CD1c-positive myeloid dendritic cell (primary cell): ENCODE measurements around the gene RPS19.
"Not testable (repeated sequence)": the region's sequence is repeated elsewhere in the genome, so short reads cannot be mapped to it uniquely, and the experiment has no call there.

Experiments
- DNase-seq: peaks from one replicate; pipeline ENCODE4 v3.0.0-alpha.2; 2016; ENCODE audit errors: extremely low spot score

RPS19 gene

DNA sequence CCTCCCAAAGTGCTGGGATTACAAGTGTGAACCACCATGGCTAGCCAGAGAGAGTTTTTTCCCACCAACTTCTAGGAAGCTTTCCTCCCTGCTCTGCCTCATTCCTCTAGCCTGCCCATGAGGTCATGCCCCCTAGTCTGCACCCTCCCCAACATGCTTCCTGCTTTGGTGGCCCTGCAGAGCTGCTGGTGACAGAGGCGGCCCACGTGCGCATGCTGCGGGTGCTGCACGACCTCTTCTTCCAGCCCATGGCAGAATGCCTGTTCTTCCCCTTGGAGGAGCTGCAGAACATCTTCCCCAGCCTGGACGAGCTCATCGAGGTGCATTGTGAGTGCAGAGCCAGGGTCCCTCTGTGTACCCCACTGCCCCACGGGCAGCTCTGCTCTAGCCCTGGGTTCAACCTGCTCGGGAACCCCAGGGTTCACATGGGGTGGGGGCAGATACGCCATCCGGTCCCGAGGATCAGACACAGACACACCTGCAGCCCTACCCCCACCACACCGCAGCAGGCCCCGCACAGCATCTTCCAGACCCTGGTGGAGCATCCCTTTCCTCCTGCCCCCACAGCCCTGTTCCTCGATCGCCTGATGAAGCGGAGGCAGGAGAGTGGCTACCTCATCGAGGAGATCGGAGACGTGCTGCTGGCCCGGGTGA lies 41.8 kb downstream of the RPS19 start:
- no peak for DNase-seq

GRCh38 chr19:41902594-41902993 lies 42.5 kb downstream of the RPS19 start:
- DNase-seq: no peak

DNA sequence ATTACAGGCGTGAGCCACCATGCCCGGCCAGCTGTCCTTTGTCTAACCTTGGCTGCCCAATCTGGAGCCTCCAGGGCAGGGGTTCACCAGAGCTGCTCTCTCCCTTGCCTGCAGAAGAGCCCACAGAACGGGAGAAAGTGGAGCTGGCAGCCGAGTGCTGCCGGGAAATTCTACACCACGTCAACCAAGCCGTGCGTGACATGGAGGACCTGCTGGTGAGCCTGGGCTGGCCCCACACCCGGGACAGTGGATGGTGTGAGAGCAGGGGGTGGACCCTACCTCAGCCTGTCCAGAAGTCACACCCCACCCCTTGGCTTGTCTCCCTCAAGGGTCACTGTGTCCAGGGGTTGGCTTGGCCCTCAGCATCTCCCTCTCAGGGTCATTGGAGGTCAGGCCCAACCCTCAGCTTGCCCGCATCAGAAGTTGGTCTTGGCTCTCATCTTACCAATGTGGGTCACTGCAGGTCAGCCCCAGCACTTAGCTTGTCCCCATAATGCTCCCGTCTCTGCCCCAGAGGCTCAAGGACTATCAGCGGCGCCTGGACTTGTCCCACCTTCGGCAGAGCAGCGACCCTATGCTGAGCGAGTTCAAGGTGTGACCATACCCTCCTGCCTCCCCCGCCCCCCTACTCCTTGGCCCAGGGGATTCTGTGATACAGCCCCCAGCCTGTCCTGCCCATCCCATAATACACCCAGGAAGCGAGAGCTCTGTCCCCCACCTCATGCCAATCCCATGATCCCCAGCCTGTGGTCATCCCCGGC lies 43.3 kb downstream of the RPS19 start:
- DNase-seq: no peak

GRCh38 chr19:41904118-41904870 lies 44.2 kb downstream of the RPS19 start:
- no peak for DNase-seq

DNA sequence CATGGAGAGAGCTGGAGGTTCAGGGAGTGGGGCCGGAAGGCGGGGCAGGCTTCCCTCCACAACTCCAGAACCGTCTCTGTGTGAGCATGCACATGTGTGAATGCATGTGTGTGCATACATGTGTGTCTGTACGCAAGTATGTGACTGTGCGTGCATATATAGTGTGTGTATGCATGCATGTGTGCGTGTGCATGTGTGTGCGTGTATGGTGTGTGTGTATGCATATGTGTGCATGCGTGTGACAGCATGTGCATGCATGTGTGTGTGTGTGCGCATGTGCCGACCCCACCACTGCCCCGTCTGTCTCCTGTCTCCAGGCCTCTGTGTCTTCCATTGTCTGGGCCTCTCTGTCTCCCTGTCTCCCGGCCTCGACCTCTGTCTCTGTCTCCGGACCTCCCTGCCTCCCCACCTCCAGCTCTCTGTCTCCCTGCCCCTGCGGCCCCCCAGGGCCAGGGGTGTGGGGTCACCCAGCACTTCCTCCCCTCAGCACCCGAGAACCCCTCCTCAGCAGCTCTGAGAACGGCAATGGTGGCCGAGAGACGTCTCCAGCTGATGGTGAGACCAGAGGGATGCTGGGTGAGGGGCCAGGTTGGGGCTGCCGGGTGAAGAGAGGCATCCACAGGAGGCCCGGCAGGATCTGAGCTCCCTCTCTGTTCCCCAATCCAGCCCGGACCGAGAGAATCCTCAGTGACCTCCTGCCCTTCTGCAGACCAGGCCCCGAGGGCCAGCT lies 45.4 kb downstream of the RPS19 start:
- no peak for DNase-seq

DNA sequence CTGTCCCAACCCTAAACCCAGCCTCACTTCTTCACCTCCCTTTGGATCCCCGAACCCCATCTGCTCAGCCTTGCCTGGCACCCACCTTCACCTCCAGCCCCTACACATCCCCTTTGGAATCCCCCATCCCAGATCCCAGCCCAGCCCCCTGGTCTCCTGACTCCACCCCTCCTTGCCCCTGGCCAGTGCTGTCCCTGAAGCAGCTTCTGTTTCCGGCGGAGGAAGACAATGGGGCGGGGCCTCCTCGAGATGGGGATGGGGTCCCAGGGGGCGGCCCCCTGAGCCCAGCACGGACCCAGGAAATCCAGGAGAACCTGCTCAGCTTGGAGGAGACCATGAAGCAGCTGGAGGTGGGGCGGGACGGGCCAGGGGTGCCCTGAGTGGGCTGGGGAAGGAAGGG lies 46.2 kb downstream of the RPS19 start:
- no peak for DNase-seq

GRCh38 chr19:41906916-41907680 lies 47.0 kb downstream of the RPS19 start:
- no peak for DNase-seq

DNA sequence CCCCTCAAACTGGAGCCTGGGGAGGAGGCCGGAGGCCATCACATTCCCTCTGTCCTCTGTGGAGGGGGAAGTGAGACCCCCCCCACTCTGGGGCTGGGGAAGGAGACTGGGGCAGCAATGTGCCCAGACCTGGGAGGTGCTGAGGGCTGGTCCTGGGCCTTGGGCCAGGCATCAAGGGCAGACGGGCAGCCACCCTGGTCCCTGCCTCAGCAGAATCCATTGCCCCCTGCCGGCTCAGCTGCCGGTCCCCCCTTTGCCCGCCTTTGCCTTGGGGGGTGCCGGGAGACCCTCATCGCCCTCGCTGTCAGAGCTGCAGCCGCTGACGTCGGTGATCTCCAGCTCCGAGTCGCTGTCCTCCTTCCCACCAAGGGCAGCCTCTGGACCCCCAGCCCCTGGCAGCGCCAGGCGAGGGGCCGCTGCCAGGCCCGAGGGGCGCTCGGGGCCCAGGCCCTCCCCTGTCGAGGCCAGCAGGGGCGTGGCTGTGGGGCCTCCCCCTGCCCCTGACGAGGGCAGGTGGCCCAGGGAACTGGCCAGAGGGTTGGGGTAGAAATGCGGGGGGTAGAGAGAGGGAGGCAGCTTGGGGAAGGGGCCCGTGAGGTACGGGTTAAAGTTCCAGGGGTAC lies 48.0 kb downstream of the RPS19 start:
- DNase-seq: no peak

DNA sequence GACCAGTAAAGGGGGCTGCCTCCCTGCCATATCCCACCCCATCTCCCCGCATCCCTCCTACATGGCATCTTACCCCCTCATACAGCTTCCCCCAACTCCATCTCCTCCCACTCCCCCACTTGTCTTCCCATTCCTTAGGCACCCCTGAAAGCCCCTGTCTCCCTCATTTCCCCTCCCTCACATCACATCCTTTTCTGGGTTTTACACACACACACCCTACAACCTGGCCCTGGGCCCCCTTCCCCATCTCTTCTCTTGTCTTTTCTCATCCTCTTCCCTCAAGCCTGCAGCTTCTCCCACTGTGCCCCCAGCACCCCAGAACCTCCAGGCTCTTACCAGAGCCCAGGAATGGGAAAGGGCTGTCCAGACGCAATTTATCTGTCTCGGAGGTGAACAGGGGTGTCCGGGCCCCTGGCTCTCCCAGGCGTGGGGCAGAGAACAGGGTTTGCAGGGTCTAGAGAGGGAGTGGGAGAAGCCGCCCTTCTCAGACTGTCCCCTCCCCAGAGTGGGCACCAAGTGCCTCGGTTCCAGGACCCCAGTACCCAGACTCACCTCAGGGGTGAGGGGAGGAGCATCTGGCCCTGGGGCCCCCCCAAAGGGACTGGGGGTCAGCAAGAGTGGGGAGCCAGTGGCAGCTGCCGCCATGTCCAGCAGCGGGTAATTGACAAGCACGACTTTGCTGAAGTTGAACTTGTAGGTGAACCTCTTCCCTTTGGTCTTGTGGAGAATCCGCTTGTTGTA lies 48.8 kb downstream of the RPS19 start:
- no peak for DNase-seq

- no peak for DNase-seq
These were observed 49.7 kb downstream of the RPS19 start for GRCh38 chr19:41909706-41910105.

- DNase-seq: no peak
These were observed 50.4 kb downstream of the RPS19 start for GRCh38 chr19:41910240-41910991.

- no peak for DNase-seq
These were observed 51.2 kb downstream of the RPS19 start for GRCh38 chr19:41910992-41911888.

DNA sequence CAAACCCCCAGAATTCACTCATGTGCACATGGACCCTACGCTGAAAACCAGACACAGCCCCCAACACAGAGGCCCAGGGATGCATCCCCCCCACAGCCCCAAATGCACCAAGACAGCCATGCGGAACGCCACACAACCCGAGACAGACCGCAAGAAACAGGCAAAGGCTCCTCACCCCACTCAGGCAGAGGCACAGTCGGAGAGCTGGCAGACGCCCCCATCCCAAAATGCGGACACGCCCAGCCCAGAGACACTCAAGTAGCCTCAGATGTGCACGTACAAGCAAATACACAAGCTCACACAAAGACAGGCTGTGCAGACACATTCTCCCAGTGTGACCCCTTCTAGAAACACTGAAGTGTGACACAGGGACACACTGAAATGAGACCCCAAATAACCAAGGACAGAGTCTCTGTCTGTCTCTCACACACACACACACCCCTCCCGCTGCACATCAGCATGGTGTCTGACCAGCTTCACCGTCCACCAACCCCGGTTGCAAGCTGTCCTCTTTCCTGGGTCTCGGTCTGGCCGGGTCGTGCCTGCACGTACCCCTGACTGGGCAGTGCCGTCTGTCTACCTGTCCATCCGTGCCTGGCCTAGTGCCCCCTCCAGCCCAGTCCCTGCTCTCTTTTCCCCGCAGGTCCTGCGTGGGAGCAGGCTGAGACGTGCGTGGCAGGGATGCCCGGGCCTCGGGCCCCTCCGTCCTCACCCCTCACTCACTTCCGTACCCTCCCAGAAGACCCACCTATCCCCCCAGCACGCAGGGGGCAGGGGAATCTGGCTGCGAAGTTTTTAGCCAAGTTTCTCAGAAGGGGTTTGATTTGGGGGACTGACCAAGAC lies 52.1 kb downstream of the RPS19 start:
- DNase-seq: no peak

- DNase-seq: no peak
These were observed 53.0 kb downstream of the RPS19 start for GRCh38 chr19:41912899-41913537.

GRCh38 chr19:41913538-41914423 lies 53.7 kb downstream of the RPS19 start:
- no peak for DNase-seq

- not testable (repeated sequence) for DNase-seq
These were observed 54.4 kb downstream of the RPS19 start for GRCh38 chr19:41914424-41914834.
